HEK293 (cell line): ENCODE data around the gene WRAP73.

Source experiments
- CTCF ChIA-PET: fragments of 350-600 bp; formaldehyde crosslinking; extraction: SDS; loops from one replicate; lab custom pipeline; 2021; ENCODE audit warnings: antibody characterized with exemption; lab: Yijun Ruan, JAX
- POLR2A ChIA-PET: fragments of 300-600 bp; formaldehyde crosslinking; extraction: SDS; loops from one replicate; lab custom pipeline; 2020; ENCODE audit warnings: antibody characterized with exemption, inconsistent platforms; lab: Yijun Ruan, JAX
- H3K27ac ChIP-seq: fragments of 200-500 bp; sonication (Bioruptor generic); 2 replicates; pipeline ENCODE4 v1.5.1; 2014; ENCODE audit warnings: low read depth, low read length, control low read depth, inconsistent platforms; ENCODE audit errors: extremely low read depth
- H3K36me3 ChIP-seq, 2 experiments: fragments of 200-500 bp in 1 of 2; sonication (Bioruptor generic) in 1 of 2; 1 replicate in 1 of 2; 2 replicates in 1 of 2; pipeline ENCODE4 v1.5.1; 2014 to 2017; ENCODE audit warnings: inconsistent platforms in 2 of 2, low read length in 2 of 2; ENCODE audit not compliant: control insufficient read depth in 2 of 2, insufficient read depth in 1 of 2
- H3K4me1 ChIP-seq: fragments of 200-500 bp; sonication (Bioruptor generic); 2 replicates; pipeline ENCODE4 v1.5.1; 2014; ENCODE audit warnings: mild to moderate bottlenecking, low read length, inconsistent platforms; ENCODE audit not compliant: control insufficient read depth, insufficient read depth
- H3K4me3 ChIP-seq: 2 replicates; pipeline ENCODE4 v1.5.1; 2011; ENCODE audit warnings: low read depth, mild to moderate bottlenecking, control low read depth, low read length, moderate library complexity
- H3K9me3 ChIP-seq: fragments of 200-500 bp; sonication (Bioruptor generic); 2 replicates; pipeline ENCODE4 v1.5.1; 2014; ENCODE audit warnings: low read depth, low read length, inconsistent platforms; ENCODE audit not compliant: control insufficient read depth, insufficient read depth
- KLF1 ChIP-seq: fragments of 450-650 bp; formaldehyde crosslinking; IDR thresholded peaks from 2 replicates; pipeline ENCODE4 v1.5.1; 2016; ENCODE audit warnings: missing biosample characterization, missing genetic modification characterization
- KLF10 ChIP-seq: fragments of 450-650 bp; IDR thresholded peaks from 2 replicates; pipeline ENCODE4 v1.5.1; 2018; ENCODE audit warnings: missing biosample characterization, mild to moderate bottlenecking, missing genetic modification characterization
- TSHZ1 ChIP-seq: fragments of 450-650 bp; formaldehyde crosslinking; IDR thresholded peaks from 2 replicates; pipeline ENCODE4 v1.5.1; 2016; ENCODE audit warnings: missing biosample characterization, missing genetic modification characterization, borderline replicate concordance
- ZNF114 ChIP-seq: fragments of 450-650 bp; formaldehyde crosslinking; IDR thresholded peaks from 2 replicates; pipeline ENCODE4 v1.5.0; 2017; ENCODE audit warnings: missing biosample characterization, missing genetic modification characterization
- ZNF202 ChIP-seq: fragments of 450-650 bp; formaldehyde crosslinking; IDR thresholded peaks from 2 replicates; pipeline ENCODE4 v1.5.1; 2016; ENCODE audit warnings: missing biosample characterization, missing genetic modification characterization, borderline replicate concordance
- ZNF335 ChIP-seq: fragments of 450-650 bp; formaldehyde crosslinking; conservative IDR thresholded peaks from 2 replicates; pipeline ENCODE4 v1.5.1; 2016; ENCODE audit warnings: missing biosample characterization, missing genetic modification characterization
- ZNF560 ChIP-seq: fragments of 450-650 bp; formaldehyde crosslinking; IDR thresholded peaks from 2 replicates; pipeline ENCODE4 v1.5.1; 2017; ENCODE audit warnings: missing biosample characterization, missing genetic modification characterization, borderline replicate concordance
- ZNF777 ChIP-seq: fragments of 450-650 bp; formaldehyde crosslinking; IDR thresholded peaks from 2 replicates; pipeline ENCODE4 v1.5.1; 2017; ENCODE audit warnings: missing biosample characterization, missing genetic modification characterization, borderline replicate concordance
- ZXDB ChIP-seq: fragments of 450-650 bp; formaldehyde crosslinking; IDR thresholded peaks from 2 replicates; pipeline ENCODE4 v1.5.1; 2016; ENCODE audit warnings: missing biosample characterization, missing genetic modification characterization
- TF ChIP-seq, protein P1 (sequence below): fragments of 450-650 bp; formaldehyde crosslinking; IDR thresholded peaks from 2 replicates; pipeline ENCODE4 v1.5.1; 2016; ENCODE audit warnings: missing biosample characterization, missing genetic modification characterization
- TF ChIP-seq, protein P2 (sequence below): fragments of 450-650 bp; formaldehyde crosslinking; conservative IDR thresholded peaks from 2 replicates; pipeline ENCODE4 v1.5.1; 2016; ENCODE audit warnings: low read depth, missing biosample characterization, missing genetic modification characterization
- TF ChIP-seq, protein P3 (sequence below): fragments of 450-650 bp; formaldehyde crosslinking; IDR thresholded peaks from 2 replicates; pipeline ENCODE4; 2016; ENCODE audit warnings: missing biosample characterization, missing genetic modification characterization

The WRAP73 gene

DNA sequence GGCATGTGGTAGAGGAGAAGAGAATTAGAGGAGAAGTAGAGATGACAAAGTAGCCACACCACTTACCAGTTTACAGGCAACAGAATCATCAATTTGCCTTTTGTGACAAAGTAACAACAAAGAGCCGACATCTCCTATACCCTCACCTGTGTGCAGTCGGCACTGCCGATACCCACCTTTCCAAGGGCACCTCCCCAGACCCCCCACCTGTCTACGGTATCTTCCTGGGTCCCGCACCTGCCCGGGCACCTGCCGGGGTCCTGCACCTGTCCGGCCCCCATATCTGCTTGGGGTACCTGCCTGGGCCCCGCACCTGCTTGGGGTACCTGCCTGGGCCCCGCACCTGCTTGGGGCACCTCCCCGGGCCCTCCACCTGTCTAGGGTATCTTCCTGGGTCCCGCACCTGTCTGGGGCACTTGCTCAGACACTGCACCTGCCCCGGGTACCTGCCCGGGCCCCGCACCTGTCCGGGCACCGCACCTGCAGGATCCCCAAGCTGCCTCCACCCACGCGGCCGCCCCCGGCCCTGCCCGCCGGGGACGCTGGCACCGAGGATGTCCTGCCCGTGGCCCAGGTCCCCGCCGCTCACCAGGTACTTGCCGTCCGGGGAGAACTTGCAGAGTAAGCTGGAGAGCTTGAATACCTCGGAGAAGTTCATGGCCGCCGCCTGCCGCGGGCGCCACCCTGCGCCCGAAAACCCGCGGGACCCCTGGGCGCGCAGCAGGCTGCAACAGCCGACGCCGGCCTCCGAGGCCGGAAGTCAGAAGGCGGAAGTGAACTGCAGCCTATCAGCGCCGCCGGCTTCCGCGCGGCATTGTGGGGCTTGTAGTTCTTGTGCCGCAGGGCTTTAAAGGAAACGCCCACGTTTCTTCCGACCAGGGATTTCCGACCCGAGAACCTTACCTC lies at the start of gene WRAP73 (continued):
- TF ChIP-seq, protein P1, sequence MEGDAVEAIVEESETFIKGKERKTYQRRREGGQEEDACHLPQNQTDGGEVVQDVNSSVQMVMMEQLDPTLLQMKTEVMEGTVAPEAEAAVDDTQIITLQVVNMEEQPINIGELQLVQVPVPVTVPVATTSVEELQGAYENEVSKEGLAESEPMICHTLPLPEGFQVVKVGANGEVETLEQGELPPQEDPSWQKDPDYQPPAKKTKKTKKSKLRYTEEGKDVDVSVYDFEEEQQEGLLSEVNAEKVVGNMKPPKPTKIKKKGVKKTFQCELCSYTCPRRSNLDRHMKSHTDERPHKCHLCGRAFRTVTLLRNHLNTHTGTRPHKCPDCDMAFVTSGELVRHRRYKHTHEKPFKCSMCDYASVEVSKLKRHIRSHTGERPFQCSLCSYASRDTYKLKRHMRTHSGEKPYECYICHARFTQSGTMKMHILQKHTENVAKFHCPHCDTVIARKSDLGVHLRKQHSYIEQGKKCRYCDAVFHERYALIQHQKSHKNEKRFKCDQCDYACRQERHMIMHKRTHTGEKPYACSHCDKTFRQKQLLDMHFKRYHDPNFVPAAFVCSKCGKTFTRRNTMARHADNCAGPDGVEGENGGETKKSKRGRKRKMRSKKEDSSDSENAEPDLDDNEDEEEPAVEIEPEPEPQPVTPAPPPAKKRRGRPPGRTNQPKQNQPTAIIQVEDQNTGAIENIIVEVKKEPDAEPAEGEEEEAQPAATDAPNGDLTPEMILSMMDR = peak; percentile 84
- TF ChIP-seq KLF10 (tag by site-specific recombination) = peak; percentile 47; the same call in 1 of the 2 replicates
- TF ChIP-seq ZNF777 (tag by site-specific recombination) = no peak
- no peak for TF ChIP-seq ZNF114 (tag by site-specific recombination)
- no peak for TF ChIP-seq TSHZ1 (tag by site-specific recombination)
- TF ChIP-seq ZNF335 (tag by site-specific recombination) = peak; percentile 87
- no peak for TF ChIP-seq ZNF560 (tag by site-specific recombination)
- no peak for TF ChIP-seq ZNF202 (tag by site-specific recombination)
- TF ChIP-seq ZXDB (tag by site-specific recombination) = peak; percentile 80
- TF ChIP-seq, protein P2, sequence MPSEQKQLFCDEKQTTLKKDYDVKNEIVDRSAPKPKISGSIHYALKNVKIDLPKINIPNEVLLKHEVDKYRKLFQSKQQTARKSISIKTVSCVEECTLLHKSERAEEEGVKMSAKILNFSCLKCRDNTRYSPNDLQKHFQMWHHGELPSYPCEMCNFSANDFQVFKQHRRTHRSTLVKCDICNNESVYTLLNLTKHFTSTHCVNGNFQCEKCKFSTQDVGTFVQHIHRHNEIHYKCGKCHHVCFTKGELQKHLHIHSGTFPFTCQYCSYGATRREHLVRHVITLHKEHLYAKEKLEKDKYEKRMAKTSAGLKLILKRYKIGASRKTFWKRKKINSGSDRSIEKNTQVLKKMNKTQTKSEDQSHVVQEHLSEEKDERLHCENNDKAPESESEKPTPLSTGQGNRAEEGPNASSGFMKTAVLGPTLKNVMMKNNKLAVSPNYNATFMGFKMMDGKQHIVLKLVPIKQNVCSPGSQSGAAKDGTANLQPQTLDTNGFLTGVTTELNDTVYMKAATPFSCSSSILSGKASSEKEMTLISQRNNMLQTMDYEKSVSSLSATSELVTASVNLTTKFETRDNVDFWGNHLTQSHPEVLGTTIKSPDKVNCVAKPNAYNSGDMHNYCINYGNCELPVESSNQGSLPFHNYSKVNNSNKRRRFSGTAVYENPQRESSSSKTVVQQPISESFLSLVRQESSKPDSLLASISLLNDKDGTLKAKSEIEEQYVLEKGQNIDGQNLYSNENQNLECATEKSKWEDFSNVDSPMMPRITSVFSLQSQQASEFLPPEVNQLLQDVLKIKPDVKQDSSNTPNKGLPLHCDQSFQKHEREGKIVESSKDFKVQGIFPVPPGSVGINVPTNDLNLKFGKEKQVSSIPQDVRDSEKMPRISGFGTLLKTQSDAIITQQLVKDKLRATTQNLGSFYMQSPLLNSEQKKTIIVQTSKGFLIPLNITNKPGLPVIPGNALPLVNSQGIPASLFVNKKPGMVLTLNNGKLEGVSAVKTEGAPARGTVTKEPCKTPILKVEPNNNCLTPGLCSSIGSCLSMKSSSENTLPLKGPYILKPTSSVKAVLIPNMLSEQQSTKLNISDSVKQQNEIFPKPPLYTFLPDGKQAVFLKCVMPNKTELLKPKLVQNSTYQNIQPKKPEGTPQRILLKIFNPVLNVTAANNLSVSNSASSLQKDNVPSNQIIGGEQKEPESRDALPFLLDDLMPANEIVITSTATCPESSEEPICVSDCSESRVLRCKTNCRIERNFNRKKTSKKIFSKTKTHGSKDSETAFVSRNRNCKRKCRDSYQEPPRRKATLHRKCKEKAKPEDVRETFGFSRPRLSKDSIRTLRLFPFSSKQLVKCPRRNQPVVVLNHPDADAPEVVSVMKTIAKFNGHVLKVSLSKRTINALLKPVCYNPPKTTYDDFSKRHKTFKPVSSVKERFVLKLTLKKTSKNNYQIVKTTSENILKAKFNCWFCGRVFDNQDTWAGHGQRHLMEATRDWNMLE (tag by site-specific recombination) = peak; percentile 62; the same call in 1 of the 2 replicates

DNA sequence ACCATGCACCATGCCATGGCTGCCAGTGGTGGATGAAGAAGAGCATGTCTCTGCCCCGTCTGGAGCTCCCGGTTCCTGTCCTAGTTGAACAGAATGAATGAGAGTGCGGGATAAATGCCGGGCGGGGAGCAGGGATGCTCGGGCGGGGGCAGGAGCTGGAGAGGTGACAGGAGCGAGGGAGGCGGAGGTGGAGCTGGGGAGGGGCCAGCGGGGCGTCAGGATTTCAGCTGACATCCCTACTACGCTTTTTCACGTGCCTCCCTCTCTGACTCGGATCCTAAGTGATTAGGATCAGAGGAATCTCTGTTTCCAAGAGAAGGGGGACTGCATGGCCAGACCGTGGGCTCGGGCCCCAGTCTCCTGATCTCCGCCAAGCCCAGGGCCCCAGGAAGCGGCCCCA lies 49.7 kb upstream of the WRAP73 start:
- H3K36me3 ChIP-seq = peaks cover 0 to 8% of the 10 kb centered on the region in 2 experiments; a peak in 1 of 3 replicates
- TF ChIP-seq, protein P3, sequence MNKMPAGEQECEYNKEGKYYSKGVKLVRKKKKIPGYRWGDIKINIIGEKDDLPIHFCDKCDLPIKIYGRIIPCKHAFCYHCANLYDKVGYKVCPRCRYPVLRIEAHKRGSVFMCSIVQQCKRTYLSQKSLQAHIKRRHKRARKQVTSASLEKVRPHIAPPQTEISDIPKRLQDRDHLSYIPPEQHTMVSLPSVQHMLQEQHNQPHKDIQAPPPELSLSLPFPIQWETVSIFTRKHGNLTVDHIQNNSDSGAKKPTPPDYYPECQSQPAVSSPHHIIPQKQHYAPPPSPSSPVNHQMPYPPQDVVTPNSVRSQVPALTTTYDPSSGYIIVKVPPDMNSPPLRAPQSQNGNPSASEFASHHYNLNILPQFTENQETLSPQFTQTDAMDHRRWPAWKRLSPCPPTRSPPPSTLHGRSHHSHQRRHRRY (tag by site-specific recombination) = no peak
- TF ChIP-seq KLF1 = peak; percentile 67
- no peak overlapping the region for H3K4me3 ChIP-seq
- POLR2A ChIA-PET = no interaction called here
- 0 out of 2 replicates have a peak, but pooled peaks cover 2% of the 10 kb centered on the region for H3K4me1 ChIP-seq
- H3K27ac ChIP-seq = no peak overlapping the region
- H3K9me3 ChIP-seq = no peaks in the 10 kb centered on the region
- CTCF ChIA-PET = no interaction called here
